H54 (cell line): ENCODE data around the gene SCO2.

Experiments
- DNase-seq: peaks from one replicate; pipeline ENCODE4 v3.0.0; 2011; ENCODE audit warnings: low spot score, mixed read lengths; ENCODE audit not compliant: insufficient read length
- FAIRE-seq: peaks from 3 replicates; lab custom pipeline; 2011; peaks lifted over from hg19 to GRCh38; lab: Jason Lieb, UNC
- POLR2A ChIP-seq: IDR thresholded peaks from 2 replicates; pipeline ENCODE4 v1.6.1; 2011; ENCODE audit warnings: low read depth, mild to moderate bottlenecking, low read length

SCO2 gene

DNA sequence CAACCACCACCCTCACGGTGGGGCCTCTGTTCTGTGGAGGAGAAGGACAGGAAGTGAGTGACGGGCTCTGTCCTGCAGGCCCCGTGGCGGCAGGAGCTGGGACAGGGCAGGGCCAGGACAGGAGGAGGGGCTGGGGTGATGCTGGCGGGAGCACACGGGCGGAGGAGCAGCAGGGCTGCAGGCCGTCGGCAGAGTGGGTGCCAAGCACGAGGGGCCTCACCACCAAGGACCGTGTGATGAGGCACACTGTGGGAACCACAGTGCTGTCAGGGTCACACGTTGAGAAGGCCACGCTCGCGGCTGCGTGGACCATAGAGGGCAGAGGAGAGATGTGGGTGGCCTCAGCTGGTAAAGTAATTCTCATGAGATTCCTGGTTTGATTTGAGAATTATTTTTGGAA is 8.5 kb downstream of the SCO2 start:
- DNase-seq (no peak), FAIRE-seq (no peak)
- no peak for TF ChIP-seq POLR2A

DNA sequence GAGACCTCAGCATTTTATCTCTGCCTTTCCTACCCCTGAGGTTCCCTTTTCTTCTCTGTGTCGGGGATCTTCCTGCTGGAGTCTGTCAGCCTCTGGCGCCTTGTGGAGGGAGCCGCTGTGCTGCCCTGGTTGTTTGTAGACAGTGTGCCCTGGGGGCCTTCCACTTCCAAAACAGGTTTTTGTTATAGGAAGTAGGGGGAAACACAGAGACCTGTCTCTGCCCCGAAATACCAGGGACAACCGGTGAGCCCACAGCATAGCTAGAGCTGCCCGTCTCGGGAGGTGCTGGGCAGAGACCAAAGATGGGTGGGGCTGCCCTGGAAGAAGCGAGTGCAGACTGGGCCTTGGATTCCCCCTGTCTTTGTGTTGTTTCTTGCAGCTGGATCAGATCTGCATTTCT is 9.3 kb downstream of the SCO2 start:
- FAIRE-seq = no peak
- DNase-seq = no peak
- TF ChIP-seq POLR2A = no peak

DNA sequence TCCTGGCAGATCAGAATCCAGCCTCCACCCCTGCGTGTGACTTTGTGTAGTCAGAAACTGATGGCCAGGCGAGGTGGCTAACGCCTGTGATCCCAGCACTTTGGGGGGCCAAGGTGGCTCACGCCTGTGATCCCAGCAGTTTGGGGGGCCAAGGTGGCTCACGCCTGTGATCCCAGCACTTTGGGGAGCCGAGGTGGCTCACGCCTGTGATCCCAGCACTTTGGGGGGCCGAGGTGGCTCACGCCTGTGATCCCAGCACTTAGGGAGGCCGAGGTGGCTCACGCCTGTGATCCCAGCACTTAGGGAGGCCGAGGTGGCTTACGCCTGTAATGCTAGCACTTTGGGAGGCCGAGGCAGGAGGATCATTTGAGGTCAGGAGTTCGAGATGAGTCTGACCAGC is 12.2 kb downstream of the SCO2 start:
- TF ChIP-seq POLR2A = no peak
- FAIRE-seq (no peak), DNase-seq (no peak)

DNA sequence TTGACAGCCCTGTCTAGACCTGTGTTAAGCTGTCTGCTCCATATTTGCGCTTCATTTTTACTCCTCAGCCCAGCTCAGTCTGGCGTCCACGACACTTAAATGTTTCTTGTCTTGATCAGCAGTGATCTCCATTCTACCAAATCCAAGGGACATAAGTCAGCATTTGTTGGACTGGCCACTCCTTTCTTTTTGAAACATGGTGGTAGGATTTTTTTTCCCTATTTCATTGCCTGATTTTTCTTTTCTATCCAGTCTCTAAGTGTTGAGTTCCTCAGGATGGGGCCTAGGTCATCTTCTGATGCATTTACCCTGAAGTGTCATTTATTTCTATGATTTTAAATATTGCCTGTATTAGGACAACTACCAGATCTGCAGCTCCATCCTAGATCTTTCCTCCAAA is 16.5 kb downstream of the SCO2 start:
- DNase-seq = no peak
- no peak for TF ChIP-seq POLR2A
- no peak for FAIRE-seq

DNA sequence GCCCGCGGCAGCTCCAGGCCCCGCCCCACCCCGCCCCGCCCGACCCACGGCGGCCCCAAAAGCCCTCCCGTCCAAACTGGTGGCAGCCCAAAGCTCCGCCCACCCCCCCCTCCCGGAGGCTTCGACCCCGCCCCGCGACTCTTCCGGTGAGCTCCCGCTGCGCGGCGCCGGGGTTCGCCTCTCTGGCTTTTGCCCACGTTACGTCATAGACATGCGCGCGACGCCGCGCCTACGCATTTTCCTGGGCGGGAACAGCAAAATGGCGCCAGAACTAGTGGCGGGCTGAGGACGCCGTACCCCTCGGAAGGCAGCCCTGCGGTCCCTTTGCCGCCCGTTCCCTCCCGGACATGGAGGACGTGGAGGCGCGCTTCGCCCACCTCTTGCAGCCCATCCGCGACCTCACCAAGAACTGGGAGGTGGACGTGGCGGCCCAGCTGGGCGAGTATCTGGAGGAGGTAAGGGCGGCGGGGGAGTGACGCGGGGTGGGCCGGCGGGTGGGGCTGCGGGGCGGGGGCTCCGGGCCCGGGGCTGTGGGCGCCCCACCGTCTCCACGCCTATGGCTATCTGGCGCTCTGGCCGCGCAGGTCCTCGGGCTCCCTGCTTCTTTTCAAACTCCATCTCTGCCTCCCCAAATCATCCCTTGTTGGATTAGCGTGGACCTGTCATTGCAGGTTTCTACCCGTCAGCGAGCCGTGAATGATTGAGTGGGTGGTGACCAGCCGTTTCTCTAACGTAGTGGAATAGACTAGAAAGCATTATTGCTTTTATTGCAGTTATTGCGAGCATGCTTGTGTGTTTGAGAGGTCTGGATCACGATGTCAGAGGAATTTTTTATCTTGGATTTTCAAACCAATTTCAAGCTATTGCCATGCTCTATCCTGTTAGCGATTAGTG is 17.2 kb downstream of the SCO2 start, which contains the start of gene NCAPH2:
NCAPH2 (plus strand) TSS at position 234 of the 894 bp plus-strand sequence; CDS start at position 348, 114 bp downstream.
- FAIRE-seq = no peak
- DNase-seq = peak; percentile 90
- TF ChIP-seq POLR2A = peak; percentile 66

DNA sequence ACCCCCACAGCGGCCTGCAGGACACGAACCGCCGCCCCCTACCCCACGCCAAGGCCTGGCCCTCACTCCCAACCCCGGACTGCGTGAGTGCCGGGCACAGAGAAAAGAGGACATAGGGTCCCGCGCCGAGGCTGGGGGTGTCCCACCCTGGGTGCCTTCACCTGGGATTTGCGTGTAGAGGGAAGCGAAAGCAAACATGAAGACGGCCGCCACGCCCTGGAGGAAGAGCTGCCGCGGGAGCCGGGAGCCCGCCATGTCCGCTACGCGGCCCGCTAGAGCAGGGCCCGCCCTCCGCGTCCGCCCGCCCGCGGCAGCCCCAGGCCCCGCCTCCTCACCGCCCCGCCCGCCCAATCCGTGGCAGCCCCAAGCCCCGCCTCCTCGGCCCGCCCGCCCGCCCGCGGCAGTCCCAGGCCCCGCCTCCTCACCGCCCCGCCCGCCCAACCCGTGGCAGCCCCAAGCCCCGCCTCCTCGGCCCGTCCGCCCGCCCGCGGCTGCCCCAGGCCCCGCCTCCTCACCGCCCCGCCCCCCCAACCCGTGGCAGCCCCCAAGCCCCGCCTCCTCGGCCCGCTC is 17.9 kb downstream of the SCO2 start, which contains the start of gene LMF2:
LMF2 (minus strand) TSS at position 282 of the 570 bp plus-strand sequence; CDS start at position 255, 27 bp downstream.
- DNase-seq = peak; percentile 66
- peak; percentile 71 for TF ChIP-seq POLR2A
- FAIRE-seq = no peak

DNA sequence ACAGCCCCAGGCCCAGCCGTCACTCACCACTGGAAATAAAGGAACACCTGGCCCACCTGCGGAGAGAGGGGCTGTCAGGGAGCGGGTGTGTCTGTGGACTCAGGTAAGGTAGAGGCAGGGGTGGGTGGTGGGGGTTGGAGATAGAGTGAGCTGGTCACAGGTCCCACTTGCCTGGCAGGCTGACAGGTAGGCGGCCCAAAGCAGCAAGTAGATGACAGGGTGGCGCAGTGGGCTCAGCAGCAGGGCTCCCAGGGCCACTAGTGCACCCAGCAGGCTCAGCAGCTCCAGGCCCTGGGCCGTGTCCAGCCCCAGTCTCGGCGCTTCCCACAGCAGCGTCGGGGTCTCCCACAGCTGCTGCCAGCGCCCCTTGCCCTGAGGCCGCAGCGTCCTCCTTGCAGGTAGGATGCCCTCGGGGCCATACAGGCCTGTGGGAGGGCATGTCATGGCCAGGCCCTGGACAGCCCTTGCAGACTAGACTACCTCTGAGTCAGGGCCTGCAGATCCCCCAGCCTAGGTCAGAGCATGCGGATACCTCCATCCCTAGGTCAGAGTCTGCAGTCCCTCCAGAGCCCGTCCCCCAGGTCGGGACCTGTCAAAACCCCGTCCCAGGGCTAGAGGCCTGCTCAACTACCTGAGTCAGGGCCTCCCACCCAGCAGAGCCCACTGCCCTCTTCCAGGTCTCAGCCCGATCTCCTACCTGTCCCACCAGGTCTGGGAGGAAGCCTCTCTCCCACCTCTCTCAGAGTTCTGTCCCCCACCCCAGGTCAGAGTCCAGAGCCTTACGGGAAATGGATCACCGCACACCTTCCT is 18.6 kb downstream of the SCO2 start:
- FAIRE-seq (no peak), DNase-seq (no peak)
- TF ChIP-seq POLR2A = no peak

DNA sequence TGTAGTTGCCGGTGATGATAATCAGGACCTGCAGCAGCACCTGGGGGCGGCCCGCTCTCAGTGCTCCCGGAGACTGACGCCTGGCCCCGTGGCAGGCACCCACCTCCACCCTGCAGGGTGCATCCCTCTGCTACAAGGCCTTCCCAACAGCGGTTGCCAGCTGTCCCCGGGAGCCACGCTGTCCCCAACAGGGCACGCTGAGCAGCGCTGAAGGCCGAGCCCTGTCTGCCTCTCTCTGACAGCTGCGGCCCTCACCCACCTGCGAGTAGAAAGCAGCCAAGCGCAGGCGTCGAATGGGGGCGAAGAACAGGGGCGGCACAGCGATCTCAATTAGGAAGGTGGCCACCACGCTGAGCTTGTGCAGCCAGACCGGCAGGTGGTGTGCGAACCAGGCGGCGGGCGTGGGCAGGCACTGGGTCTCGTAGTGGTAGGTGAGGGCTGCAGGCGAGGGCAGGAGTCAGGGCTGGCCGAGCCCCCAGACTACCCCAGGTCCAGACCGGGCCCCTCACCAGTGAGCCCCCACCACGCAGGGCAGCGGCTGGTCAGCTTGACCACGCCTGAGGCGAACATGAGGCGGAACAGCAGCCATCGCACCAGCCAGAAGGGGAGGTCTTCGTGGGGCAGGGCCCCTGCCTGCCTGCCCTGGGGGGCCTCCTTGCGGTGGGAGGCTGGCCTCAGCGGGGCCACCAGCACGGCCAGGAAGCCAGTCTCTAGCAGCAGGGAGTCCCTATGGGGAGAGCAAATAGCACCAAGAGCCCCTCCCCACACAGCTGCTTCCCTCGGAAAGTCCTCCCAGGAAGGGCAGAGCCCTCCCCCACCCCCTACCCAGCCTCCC is 19.4 kb downstream of the SCO2 start:
- TF ChIP-seq POLR2A = no peak
- FAIRE-seq (no peak), DNase-seq (no peak)

DNA sequence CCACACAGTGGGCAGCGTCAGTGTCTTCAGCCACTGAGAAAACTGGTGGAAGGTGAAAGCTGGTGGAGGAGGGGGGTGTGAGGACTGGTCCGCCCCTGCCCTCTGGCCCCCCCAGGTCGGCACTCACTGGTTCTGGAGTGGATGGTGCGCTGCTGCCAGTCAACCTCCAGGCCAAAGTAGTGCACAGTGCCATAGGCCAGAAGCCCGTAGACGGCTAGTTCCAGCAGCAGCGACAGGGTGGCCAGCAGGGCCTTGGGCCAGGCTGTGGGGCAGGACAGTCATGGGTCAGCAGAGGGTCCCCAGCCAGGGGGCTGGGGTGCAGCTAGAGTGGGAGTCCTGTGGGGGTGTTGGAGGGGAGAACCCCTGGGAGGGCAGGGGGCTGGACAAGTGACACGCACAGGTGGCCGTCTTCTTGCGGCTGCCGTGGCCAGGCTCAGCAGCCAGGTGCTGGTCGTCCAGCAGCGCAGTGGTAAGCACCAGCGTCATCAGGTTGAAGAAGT is 20.1 kb downstream of the SCO2 start:
- TF ChIP-seq POLR2A = no peak
- no peak for DNase-seq
- no peak for FAIRE-seq

DNA sequence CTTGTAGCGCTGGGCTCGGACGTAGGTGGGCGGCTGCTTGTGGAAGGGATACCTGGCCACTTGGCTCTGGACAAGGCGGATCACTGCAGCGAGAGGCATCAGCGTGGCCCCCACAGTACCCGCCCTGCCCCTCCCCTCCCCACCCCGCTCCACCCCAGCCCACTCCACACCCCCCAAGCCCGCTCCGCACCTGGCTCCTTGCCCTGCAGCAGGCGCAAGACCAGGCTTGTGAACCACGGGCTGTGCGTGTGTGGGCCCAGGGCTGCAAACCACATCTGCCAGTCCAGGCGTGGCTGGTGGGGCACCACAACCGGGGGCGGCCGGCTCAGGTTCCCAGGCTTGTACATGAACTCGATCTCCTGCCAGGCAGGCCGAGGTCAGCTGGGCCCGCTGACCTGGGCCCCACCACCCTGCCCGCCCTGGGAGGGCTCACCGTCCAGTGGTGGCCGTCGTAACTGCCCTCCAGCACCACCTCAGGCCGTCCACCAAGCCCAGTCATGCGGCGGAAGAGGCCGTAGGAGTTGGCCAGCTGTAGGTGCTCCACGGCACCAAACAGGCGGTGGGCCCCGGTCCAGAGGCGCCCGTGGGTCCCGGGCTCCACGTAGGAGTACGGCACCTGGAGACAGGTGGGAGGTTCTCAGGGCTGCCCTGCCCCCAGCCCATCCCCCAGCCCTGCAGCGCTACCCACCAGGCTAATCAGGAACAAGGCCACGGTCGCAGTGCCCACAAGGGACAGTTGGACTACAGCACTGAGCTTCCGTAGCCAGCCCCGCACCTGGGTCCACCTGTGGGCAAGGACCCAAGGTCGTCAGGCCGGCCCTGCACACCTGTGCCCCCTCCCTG is 20.8 kb downstream of the SCO2 start:
- no peak for TF ChIP-seq POLR2A
- DNase-seq (no peak), FAIRE-seq (no peak)

DNA sequence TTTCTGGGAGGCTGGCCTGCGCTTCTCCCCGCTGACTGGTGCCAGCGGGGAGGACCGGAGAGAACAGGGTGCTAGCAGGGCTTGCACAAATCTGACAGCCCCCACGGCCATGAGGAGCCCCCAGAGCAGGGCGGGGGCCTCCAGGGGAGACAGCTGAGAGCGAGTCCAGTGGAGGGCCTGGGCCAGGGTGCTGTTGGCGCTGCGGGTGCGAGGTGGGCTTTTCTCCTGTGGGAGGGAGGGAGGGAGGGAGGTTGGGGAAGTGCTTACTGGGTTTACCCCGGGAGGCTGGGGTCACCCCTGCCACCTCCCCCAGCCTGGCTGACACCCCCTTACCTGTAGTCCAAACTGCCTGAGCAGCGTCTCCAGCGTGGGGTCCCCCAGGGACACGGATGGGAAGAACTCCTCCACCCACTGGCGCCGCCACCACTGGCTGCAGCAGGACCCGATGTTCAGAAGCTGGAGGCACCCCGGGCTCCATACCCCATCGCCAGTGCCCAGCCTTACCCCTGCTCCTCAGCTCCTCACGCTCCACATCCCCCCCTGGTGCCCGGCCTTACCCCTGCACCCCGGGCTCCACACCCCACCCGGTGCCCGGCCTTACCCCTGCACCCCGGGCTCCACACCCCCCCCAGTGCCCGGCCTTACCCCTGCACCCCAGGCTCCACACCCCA is 21.8 kb downstream of the SCO2 start:
- DNase-seq = no peak
- no peak for FAIRE-seq
- TF ChIP-seq POLR2A = no peak
